Mononuclear cell (primary cell): Measurements from ENCODE around the gene ASB15. TPM values are rescaled to one million over a fixed set of nuclear protein-coding genes. Genes with fewer than 3 reads are reported as not detected.

Experiments used
- H3K27me3 ChIP-seq: 2 replicates; pipeline ENCODE4 v1.6.0; 2011; ENCODE audit warnings: low read length, control low read depth; ENCODE audit not compliant: insufficient read depth
- H3K4me1 ChIP-seq: 2 replicates; pipeline ENCODE4 v1.5.1; 2011; ENCODE audit warnings: mild to moderate bottlenecking, low read length, control low read depth; ENCODE audit not compliant: insufficient read depth
- H3K4me3 ChIP-seq: 2 replicates; pipeline ENCODE4 v1.5.1; 2011; ENCODE audit warnings: mild to moderate bottlenecking, low read length, moderate library complexity
- H3K9me3 ChIP-seq: 2 replicates; pipeline ENCODE4 v1.5.1; 2011; ENCODE audit warnings: low read depth, mild to moderate bottlenecking, control low read depth, low read length
- total RNA-seq: library from RNA; depleted of rRNA; stranded (reverse); fragments of >200 nt; gene quantifications from one replicate; pipeline ENCODE4 v1.2.3, GENCODE V29; 2012

ASB15 gene
- total RNA-seq, 1 donor: not detected

- no peak overlapping the region for H3K4me3 ChIP-seq
- H3K27me3 ChIP-seq: peaks cover 25% of the 10 kb centered on the region
- H3K4me1 ChIP-seq: no peaks in the 10 kb centered on the region
- H3K9me3 ChIP-seq: no peaks in the 10 kb centered on the region
These were observed 27.6 kb upstream of the ASB15 start for GRCh38 chr7:123573896-123574467.

- Histone ChIP-seq H3K27me3 (peaks cover 35% of the 10 kb centered on the region), H3K4me3 (no peak overlapping the region), H3K4me1 (no peaks in the 10 kb centered on the region), H3K9me3 (no peaks in the 10 kb centered on the region)
These were observed 22.2 kb upstream of the ASB15 start for GRCh38 chr7:123579416-123579815.

- no peak overlapping the region for H3K4me3 ChIP-seq
- no peaks in the 10 kb centered on the region for H3K9me3 ChIP-seq
- H3K27me3 ChIP-seq: peaks cover 30% of the 10 kb centered on the region
- H3K4me1 ChIP-seq: no peaks in the 10 kb centered on the region
These were observed 21.0 kb upstream of the ASB15 start for GRCh38 chr7:123580406-123581161.

GRCh38 chr7:123581162-123581459, 20.5 kb upstream of the ASB15 start:
- H3K4me1 ChIP-seq: no peaks in the 10 kb centered on the region

GRCh38 chr7:123583821-123584220, 17.8 kb upstream of the ASB15 start:
- Histone ChIP-seq H3K27me3 (peaks cover 22% of the 10 kb centered on the region), H3K9me3 (no peaks in the 10 kb centered on the region), H3K4me3 (no peak overlapping the region), H3K4me1 (no peaks in the 10 kb centered on the region)

More at GRCh38 chr7:123581162-123581459, 20.5 kb upstream of the ASB15 start:
- H3K9me3 ChIP-seq: no peaks in the 10 kb centered on the region
- no peak overlapping the region for H3K4me3 ChIP-seq
- peaks cover 31% of the 10 kb centered on the region for H3K27me3 ChIP-seq

- H3K4me1 ChIP-seq: no peaks in the 10 kb centered on the region
- H3K27me3 ChIP-seq: peaks cover 10% of the 10 kb centered on the region
- no peak overlapping the region for H3K4me3 ChIP-seq
- no peaks in the 10 kb centered on the region for H3K9me3 ChIP-seq
These were observed 13.2 kb upstream of the ASB15 start for GRCh38 chr7:123588376-123588775.

- H3K9me3 ChIP-seq: no peaks in the 10 kb centered on the region
- no peaks in the 10 kb centered on the region for H3K4me1 ChIP-seq
- no peak overlapping the region for H3K4me3 ChIP-seq
- H3K27me3 ChIP-seq: no peaks in the 10 kb centered on the region
These were observed 6.8 kb upstream of the ASB15 start for GRCh38 chr7:123594813-123595241.

GRCh38 chr7:123598657-123599056, 3.0 kb upstream of the ASB15 start:
- Histone ChIP-seq H3K27me3 (no peaks in the 10 kb centered on the region), H3K4me1 (no peaks in the 10 kb centered on the region), H3K9me3 (no peaks in the 10 kb centered on the region), H3K4me3 (no peak overlapping the region)

GRCh38 chr7:123599766-123600165, 1.9 kb upstream of the ASB15 start:
- Histone ChIP-seq H3K9me3 (no peaks in the 10 kb centered on the region), H3K4me1 (no peaks in the 10 kb centered on the region), H3K27me3 (no peaks in the 10 kb centered on the region), H3K4me3 (no peak overlapping the region)

- Histone ChIP-seq H3K4me1 (no peaks in the 10 kb centered on the region), H3K9me3 (no peaks in the 10 kb centered on the region), H3K27me3 (no peaks in the 10 kb centered on the region), H3K4me3 (no peak overlapping the region)
These were observed 745 bp upstream of the ASB15 start for GRCh38 chr7:123600876-123601275.

- Histone ChIP-seq H3K4me1 (no peaks in the 10 kb centered on the region), H3K27me3 (no peaks in the 10 kb centered on the region), H3K9me3 (no peaks in the 10 kb centered on the region), H3K4me3 (no peak overlapping the region)
These were observed 1.0 kb downstream of the ASB15 start for GRCh38 chr7:123602648-123603047.

- Histone ChIP-seq H3K4me3 (no peak overlapping the region), H3K9me3 (no peaks in the 10 kb centered on the region), H3K27me3 (peaks cover 3% of the 10 kb centered on the region), H3K4me1 (no peaks in the 10 kb centered on the region)
These were observed 3.1 kb downstream of the ASB15 start for GRCh38 chr7:123604739-123605138.

- Histone ChIP-seq H3K9me3 (no peaks in the 10 kb centered on the region), H3K27me3 (peaks cover 7% of the 10 kb centered on the region), H3K4me3 (no peak overlapping the region), H3K4me1 (no peaks in the 10 kb centered on the region)
These were observed 5.9 kb downstream of the ASB15 start for GRCh38 chr7:123607423-123607975.

GRCh38 chr7:123608991-123609882, 7.6 kb downstream of the ASB15 start:
- Histone ChIP-seq H3K9me3 (no peaks in the 10 kb centered on the region), H3K4me3 (no peak overlapping the region), H3K4me1 (no peaks in the 10 kb centered on the region), H3K27me3 (peaks cover 7% of the 10 kb centered on the region)

GRCh38 chr7:123609883-123610239, 8.2 kb downstream of the ASB15 start:
- Histone ChIP-seq H3K4me3 (no peak overlapping the region), H3K4me1 (no peaks in the 10 kb centered on the region), H3K27me3 (peaks cover 7% of the 10 kb centered on the region), H3K9me3 (no peaks in the 10 kb centered on the region)
